ENCODE data around the gene KDM6A.

GRCh38 chrX:44927398-44927797 is 54.4 kb downstream of the KDM6A start:
- TF ChIP-seq CTCF (IDR thresholded peaks at IDR 0.05) (no peak), ZNF317 (CRISPR knock-in tag; IDR thresholded peaks at IDR 0.05; ENCODE audit: borderline replicate concordance, low read depth) (no peak), ZBTB21 (CRISPR knock-in tag; IDR thresholded peaks at IDR 0.05; ENCODE audit: borderline replicate concordance) (no peak), GABPB1 (CRISPR knock-in tag; IDR thresholded peaks at IDR 0.05) (no peak), CREM (CRISPR knock-in tag; IDR thresholded peaks at IDR 0.05) (no peak), ETV6 (CRISPR knock-in tag; IDR thresholded peaks at IDR 0.05) (no peak)

Measured in WTC11 (cell line).